K562 (cell line): ENCODE data around the gene DCTN2. TPM values are rescaled to one million over a fixed set of nuclear protein-coding genes. Genes with fewer than 3 reads are reported as not detected.

Experiments
- BMI1 ChIP-seq: fragments of 150-350 bp; IDR thresholded peaks from 2 replicates; pipeline ENCODE4 v1.6.1; 2014; ENCODE audit warnings: low read length
- FOXP1 ChIP-seq: sonication (generic); formaldehyde crosslinking; IDR thresholded peaks from 2 replicates; pipeline ENCODE4 v1.8.0; 2022; ENCODE audit warnings: mild to moderate bottlenecking, missing genetic modification reagents
- HINFP ChIP-seq: fragments of 450-650 bp; conservative IDR thresholded peaks from 2 replicates; pipeline ENCODE4 v1.6.1; 2016; ENCODE audit warnings: missing genetic modification characterization, low read depth, mild to moderate bottlenecking, control low read depth, missing compliant biosample characterization
- MGA ChIP-seq: fragments of 450-650 bp; IDR thresholded peaks from 2 replicates; pipeline ENCODE4 v1.6.1; 2016; ENCODE audit warnings: mild to moderate bottlenecking, moderate library complexity
- NFRKB ChIP-seq: fragments of 450-650 bp; IDR thresholded peaks from 2 replicates; pipeline ENCODE4 v1.6.1; 2016; ENCODE audit warnings: low read depth
- NKRF ChIP-seq: fragments of 450-650 bp; IDR thresholded peaks from 2 replicates; pipeline ENCODE4 v1.6.1; 2016; ENCODE audit warnings: borderline replicate concordance
- PHF8 ChIP-seq: fragments of 200-600 bp; sonication (generic); IDR thresholded peaks from 2 replicates; pipeline ENCODE4 v1.6.1; 2012; ENCODE audit warnings: mixed run types, mild to moderate bottlenecking, inconsistent platforms, low read length, moderate library complexity, borderline replicate concordance
- polyA plus RNA-seq, 8 experiments: library from polyadenylated mRNA; depleted of rRNA in 4 of 8; stranded (reverse) in 5 of 8; unstranded in 3 of 8; fragments of >200 nt; fragmentation: Nextera tagmentation in 2 of 8; fragmentation: Illumina TruSeq in 1 of 8; extraction: Ambion mirVana in 2 of 8; extraction: Trizol in 1 of 8; gene quantifications; 2 replicates each; pipeline versions ENCODE4 v1.2.1 to v1.2.3, GENCODE V29; 2011 to 2014; ENCODE audit warnings: inconsistent platforms in 1 of 8, missing spikeins in 1 of 8
- total RNA-seq, 7 experiments: library from RNA; depleted of rRNA in 6 of 7; stranded (reverse); fragments of >200 nt in 6 of 7; fragmentation: Illumina TruSeq in 2 of 7; extraction: Trizol in 2 of 7; gene quantifications; 2 replicates each; pipeline versions ENCODE4 v1.2.1 to v1.2.3, GENCODE V29; 2011 to 2021; ENCODE audit warnings: low replicate concordance in 1 of 7

DCTN2 gene
- total and polyA plus RNA-seq, 9 of the 15 experiments (the other 6 are each of a cell fraction or from before 2014, with no cell fraction given) = 43.6 to 270 (median 125) TPM

- TF ChIP-seq BMI1 (no peak), PHF8 (peak; percentile 89), HINFP (tag) (peak; percentile 78), MGA (peak; percentile 73), NFRKB (peak; percentile 30; the same call in 1 of the 2 replicates), FOXP1 (CRISPR knock-in tag) (0 out of 2 replicates have a peak, but pooled peaks have one; percentile 44), NKRF (peak; percentile 96)
Measured at GRCh38 chr12:57590864-57591781, 44.1 kb upstream of the DCTN2 start, which contains the start of gene PIP4K2C (continued).
